IPS-20b (cell line): ENCODE results near the gene CDCA3.

Experiments used
- H3K27ac ChIP-seq: one replicate; pipeline ENCODE4 v1.5.1; 2013; ENCODE audit warnings: low read length
- H3K27me3 ChIP-seq: 2 replicates; pipeline ENCODE4 v1.6.1; 2013; ENCODE audit warnings: mild to moderate bottlenecking, low read length, inconsistent platforms; ENCODE audit not compliant: insufficient read depth
- H3K36me3 ChIP-seq: 2 replicates; pipeline ENCODE4 v1.6.1; 2013; ENCODE audit warnings: low read depth, mild to moderate bottlenecking, inconsistent platforms, low read length, moderate library complexity; ENCODE audit not compliant: insufficient read depth
- H3K4me1 ChIP-seq: 2 replicates; pipeline ENCODE4 v1.6.1; 2013; ENCODE audit warnings: mild to moderate bottlenecking, control low read depth, inconsistent platforms, low read length, moderate library complexity; ENCODE audit not compliant: insufficient read depth
- H3K4me3 ChIP-seq: 2 replicates; pipeline ENCODE4 v1.5.1; 2013; ENCODE audit warnings: mild to moderate bottlenecking, low read length, inconsistent platforms
- H3K9ac ChIP-seq: 2 replicates; pipeline ENCODE4 v1.6.1; 2013; ENCODE audit warnings: low read depth, mild to moderate bottlenecking, inconsistent platforms, low read length, moderate library complexity
- H3K9me3 ChIP-seq: 2 replicates; pipeline ENCODE4 v1.6.1; 2013; ENCODE audit warnings: mild to moderate bottlenecking, low read depth, low read length, inconsistent platforms; ENCODE audit not compliant: insufficient read depth

The CDCA3 gene

DNA sequence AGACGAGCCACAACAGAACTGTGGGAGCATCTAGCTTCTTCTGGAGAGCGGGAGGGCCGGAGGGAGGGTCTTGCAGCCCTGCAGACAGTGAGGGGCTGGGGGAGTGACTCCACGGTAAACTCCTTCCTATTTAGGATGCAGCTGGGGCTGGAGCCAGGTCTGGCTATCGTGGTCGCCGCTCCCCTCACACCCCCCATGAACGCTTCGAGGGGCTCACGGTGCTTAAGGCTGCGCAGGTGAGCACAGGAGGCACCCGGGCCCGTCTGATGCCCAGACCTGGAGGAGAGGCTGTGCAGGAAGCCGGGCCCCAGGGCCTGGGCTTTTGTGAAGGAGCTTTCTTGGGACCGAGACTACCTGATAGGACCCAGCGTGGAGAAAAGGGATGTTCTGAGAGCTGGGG is 14.2 kb downstream of the CDCA3 start:
- Histone ChIP-seq H3K9me3 (no peaks in the 10 kb centered on the region), H3K4me1 (0 out of 2 replicates have a peak, but pooled peaks cover 4% of the 10 kb centered on the region), H3K36me3 (peaks cover 78% of the 10 kb centered on the region), H3K27me3 (no peaks in the 10 kb centered on the region), H3K4me3 (no peak overlapping the region), H3K27ac (no peak overlapping the region), H3K9ac (no peak overlapping the region)

DNA sequence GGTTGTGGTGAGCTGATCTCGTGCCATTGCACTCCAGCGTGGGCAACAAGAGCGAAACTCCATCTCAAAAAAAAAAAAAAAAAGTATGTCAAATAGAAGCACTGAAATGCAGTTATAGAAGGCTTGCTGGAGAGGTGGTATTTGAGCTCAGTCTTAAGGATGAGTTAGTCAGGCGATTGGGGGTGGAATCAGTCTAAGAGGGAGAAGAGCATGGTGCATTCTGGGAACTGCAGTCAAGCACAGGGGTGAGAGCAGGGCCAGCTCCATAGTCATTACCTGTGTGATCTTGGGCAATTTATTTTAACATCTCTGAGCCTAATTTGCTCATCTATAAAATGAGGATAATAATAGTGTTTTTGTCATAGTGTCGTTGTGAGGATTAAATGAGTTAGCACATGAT is 16.2 kb downstream of the CDCA3 start:
- Histone ChIP-seq H3K4me3 (no peak overlapping the region), H3K9me3 (no peaks in the 10 kb centered on the region), H3K9ac (no peak overlapping the region), H3K4me1 (peaks cover 3% of the 10 kb centered on the region; the same call in 1 of the 2 replicates), H3K27ac (no peak overlapping the region), H3K36me3 (peaks cover 88% of the 10 kb centered on the region), H3K27me3 (no peaks in the 10 kb centered on the region)

DNA sequence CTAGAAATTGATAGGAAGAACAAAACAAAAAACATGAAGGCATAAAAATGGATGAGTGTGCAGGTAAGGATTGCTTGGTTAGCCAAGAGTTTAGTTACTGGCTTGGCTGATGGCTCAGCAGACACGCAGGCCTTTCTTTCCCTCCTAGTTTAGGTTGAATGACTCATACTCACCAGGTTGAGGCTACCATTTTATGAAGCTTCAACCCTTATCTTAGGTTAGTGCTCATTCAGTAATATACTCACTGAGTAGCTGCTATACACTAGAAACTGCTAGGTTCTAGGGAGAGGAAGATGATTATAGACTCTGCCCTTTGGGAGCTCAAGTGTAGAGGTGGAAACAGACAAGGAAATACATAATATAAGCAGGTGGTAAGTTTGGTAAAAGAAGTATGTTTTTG is 16.8 kb downstream of the CDCA3 start:
- Histone ChIP-seq H3K36me3 (peaks cover 83% of the 10 kb centered on the region), H3K9me3 (no peaks in the 10 kb centered on the region), H3K9ac (no peak overlapping the region), H3K27me3 (no peaks in the 10 kb centered on the region), H3K4me3 (no peak overlapping the region), H3K27ac (no peak overlapping the region), H3K4me1 (peaks cover 3% of the 10 kb centered on the region; the same call in 1 of the 2 replicates)

DNA sequence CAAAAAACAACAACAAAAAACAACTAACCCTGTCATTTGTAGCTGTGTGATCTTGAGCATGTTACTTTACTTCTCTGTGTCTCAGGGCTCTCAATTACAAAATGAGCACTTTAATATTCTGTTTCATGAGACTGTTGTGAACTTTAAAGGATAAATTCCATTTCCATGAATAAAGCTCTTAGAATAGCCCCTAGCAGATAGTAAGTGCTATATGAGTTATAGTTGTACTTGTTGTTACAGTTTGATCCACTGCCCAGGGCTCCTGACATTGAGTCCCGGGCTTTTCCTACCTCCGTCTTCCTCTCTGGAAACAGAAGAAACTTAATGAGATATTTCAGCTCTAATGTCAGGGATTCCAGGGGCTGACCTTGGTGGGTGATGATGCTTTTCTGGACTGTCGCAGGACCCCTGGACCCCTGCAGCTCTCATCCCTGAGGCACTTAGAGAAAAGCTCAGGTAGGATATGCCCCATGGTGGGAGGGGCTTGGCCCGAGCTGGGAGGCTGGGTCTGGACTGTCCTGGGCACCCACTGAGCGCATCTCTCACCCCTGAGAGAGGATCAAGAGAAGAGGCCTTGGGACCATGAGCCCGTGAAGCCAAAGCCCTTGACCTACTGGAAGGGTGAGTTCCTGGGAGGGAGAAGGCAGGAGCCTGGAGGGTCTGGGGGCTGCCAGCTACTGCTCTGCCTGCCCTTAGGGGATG is 17.7 kb downstream of the CDCA3 start:
- Histone ChIP-seq H3K27me3 (no peaks in the 10 kb centered on the region), H3K4me3 (no peak overlapping the region), H3K27ac (no peak overlapping the region), H3K9ac (no peak overlapping the region), H3K4me1 (peaks cover 3% of the 10 kb centered on the region; the same call in 1 of the 2 replicates), H3K9me3 (no peaks in the 10 kb centered on the region), H3K36me3 (peaks cover 74% of the 10 kb centered on the region)

DNA sequence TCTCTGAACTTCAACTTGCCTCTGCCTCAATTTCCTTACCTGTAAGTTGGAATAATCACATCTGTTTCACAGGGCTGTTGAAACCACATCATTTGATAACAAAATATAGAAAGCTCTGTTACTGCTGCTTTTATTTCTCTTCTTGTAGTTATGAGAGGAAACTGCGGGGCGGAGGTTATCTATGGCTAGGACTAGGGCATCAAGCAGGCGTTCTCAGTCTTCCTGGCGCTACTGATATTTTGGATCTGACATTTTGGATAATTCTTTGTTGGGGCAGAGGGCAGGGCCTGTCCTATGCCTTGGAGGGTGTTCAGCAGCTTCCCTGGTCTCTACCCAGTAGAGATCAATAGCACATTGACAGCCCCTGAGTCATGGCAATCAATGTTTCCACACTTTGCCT is 19.0 kb downstream of the CDCA3 start:
- Histone ChIP-seq H3K4me1 (peaks cover 5% of the 10 kb centered on the region; the same call in 1 of the 2 replicates), H3K36me3 (peaks cover 62% of the 10 kb centered on the region), H3K27ac (no peak overlapping the region), H3K4me3 (no peak overlapping the region), H3K9ac (no peak overlapping the region), H3K27me3 (no peaks in the 10 kb centered on the region), H3K9me3 (no peaks in the 10 kb centered on the region)

DNA sequence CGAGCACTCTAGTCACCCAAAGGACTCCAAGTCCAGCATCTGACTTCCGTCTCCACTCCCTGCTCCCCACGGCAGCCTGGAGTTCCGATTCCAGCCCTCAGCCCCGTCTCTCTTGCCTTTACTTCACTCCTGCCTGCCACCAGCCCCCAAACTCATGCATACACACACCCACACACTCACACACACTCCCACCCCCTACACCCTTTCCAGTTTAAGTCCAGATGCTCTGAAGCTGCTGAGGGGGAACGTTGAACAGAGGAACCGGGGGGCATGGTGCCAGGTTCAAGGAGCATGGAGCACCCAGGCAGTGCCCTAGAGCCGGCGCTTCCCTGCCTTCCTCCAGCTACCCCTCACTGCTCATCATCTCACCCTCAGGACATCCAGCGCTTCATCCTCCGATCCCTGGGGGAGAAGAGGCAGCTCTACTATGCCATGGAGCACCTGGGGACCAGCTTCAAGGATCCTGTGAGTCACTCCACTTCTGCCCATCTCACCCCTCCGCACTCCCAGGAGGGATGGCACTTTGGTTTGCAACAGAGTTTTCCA is 19.6 kb downstream of the CDCA3 start:
- 0 out of 2 replicates have a peak, but pooled peaks cover 1% of the 10 kb centered on the region for H3K27me3 ChIP-seq
- H3K4me3 ChIP-seq: no peak overlapping the region
- H3K36me3 ChIP-seq: peaks cover 56% of the 10 kb centered on the region
- no peak overlapping the region for H3K9ac ChIP-seq
- H3K27ac ChIP-seq: no peak overlapping the region
- H3K4me1 ChIP-seq: peaks cover 7% of the 10 kb centered on the region; the same call in 1 of the 2 replicates
- H3K9me3 ChIP-seq: no peaks in the 10 kb centered on the region

DNA sequence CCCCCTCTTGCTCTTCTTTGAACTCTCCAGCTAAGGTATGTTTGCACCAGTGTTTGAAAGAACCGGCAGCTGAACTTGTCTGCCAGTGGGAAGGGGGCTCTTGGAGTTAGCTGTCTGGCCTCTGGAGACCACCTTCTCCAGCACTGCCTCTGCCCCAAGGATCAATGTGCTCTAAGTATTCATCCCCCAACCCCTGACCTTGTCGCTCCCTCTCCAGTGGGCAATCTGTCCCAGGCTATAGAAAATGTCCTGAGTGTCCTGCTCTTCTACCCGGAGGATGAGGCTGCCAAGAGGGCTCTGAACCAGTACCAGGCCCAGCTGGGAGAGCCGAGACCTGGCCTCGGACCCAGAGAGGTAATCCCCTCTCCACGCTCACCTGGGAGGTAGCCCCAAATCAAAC is 20.1 kb downstream of the CDCA3 start:
- no peak overlapping the region for H3K9ac ChIP-seq
- no peak overlapping the region for H3K4me3 ChIP-seq
- H3K9me3 ChIP-seq: no peaks in the 10 kb centered on the region
- H3K27ac ChIP-seq: no peak overlapping the region
- H3K27me3 ChIP-seq: peaks cover 6% of the 10 kb centered on the region; the same call in 1 of the 2 replicates
- H3K4me1 ChIP-seq: peaks cover 8% of the 10 kb centered on the region; the same call in 1 of the 2 replicates
- peaks cover 51% of the 10 kb centered on the region for H3K36me3 ChIP-seq

DNA sequence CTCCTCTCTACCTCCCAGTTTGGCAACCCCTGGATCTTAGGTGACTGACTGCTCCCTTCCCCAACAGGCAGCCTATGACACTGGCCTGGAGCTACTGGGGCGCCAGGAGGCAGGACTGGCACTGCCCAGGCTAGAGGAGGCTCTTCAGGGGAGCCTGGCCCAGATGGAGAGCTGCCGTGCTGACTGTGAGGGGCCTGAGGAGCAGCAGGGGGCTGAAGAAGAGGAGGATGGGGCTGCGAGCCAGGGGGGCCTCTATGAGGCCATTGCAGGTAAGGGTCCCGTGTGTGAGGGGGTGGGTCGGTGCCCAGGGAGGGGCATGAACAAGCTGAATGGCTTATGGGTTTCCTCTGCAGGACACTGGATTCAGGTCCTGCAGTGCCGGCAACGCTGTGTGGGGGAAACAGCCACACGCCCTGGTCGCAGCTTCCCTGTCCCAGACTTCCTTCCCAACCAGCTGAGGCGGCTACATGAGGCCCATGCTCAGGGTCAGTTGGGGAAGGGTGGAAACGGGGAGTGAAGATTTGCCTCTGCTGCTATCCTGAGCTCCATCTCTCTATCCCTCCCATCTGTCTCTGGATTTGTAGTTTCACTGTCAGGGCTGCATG is 20.7 kb downstream of the CDCA3 start:
- H3K36me3 ChIP-seq: peaks cover 48% of the 10 kb centered on the region
- peaks cover 7% of the 10 kb centered on the region for H3K27me3 ChIP-seq
- H3K9ac ChIP-seq: peak overlapping the region; percentile 94; the same call in 1 of the 2 replicates
- no peaks in the 10 kb centered on the region for H3K9me3 ChIP-seq
- peak overlapping the region; percentile 95; the same call in 1 of the 2 replicates for H3K4me3 ChIP-seq
- peaks cover 10% of the 10 kb centered on the region; the same call in 1 of the 2 replicates for H3K4me1 ChIP-seq
- H3K27ac ChIP-seq: no peak overlapping the region

DNA sequence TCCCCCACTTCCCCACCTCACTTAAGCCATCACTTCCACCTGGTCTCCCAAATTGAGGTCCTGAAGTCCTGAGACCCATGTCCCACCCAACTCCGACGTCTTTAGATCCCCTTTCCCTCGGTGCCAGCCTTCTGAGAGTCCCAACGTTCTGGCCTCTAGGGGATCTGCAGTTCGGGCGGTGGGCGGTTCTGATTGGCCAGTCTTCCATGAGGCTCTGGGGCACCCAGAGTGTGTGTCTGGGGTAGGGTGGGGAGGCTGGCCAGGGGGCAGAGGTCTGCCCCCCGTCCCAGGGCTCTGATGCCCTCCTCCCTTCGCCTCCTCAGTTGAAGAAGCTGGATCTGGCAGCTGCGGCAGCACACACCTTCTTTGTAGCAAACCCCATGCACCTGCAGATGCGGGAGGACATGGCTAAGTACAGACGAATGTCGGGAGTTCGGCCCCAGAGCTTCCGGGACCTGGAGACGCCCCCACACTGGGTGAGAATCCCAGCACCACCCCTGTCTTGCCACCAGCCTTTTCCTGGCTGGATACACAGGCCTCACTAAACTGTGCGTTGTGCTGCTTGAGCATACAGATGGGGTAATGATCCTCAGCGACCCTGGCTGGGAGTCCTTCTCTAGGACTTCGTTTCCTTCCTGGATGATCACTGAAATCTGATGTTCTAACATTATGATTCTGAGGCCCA is 21.4 kb downstream of the CDCA3 start:
- Histone ChIP-seq H3K4me3 (peak overlapping the region; percentile 95), H3K36me3 (peaks cover 42% of the 10 kb centered on the region), H3K9me3 (no peaks in the 10 kb centered on the region), H3K27ac (no peak overlapping the region), H3K9ac (peak overlapping the region; percentile 94), H3K27me3 (peaks cover 14% of the 10 kb centered on the region), H3K4me1 (peaks cover 10% of the 10 kb centered on the region; the same call in 1 of the 2 replicates)

DNA sequence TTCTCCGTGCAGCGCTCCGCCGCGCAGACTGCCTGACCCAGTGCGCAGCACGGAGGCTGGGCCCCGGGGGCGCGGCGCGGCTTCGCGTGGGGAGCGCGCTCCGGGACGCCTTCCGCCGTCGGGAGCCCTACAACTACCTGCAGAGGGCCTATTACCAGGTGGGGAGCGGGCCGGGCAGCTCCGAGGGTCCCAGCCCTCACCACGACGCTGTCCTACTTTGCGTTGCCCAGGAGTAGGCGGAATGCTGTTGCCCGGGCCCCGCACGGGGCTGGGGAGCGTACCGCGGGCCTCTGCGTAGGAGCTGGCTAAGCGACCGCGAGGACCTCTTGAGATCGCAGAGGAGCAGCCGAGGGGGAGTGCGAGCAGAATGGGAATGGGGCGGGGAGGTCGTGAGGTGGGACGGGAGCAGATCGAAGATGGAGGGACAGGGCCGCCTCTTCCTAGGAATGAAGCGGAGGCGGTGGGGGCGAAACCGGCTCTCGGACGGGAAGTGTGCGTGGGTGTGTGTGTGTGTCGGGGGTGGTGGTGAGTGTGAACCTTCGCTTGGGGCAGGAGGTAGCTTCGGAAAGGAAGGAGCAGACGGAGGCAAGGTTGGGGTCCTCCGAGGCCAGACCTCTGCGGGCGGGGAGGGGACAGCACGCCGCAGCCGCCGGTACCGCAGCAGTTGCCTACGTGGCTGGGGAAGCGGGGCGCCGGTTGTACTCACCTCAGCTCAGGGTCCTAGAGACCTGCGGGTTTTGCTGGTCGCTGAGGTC is 22.1 kb downstream of the CDCA3 start:
- peaks cover 21% of the 10 kb centered on the region for H3K27me3 ChIP-seq
- H3K27ac ChIP-seq: peak overlapping the region; percentile 78
- peaks cover 36% of the 10 kb centered on the region for H3K36me3 ChIP-seq

More for the DNA sequence above, 22.1 kb downstream of the CDCA3 start:
- Histone ChIP-seq H3K9me3 (no peaks in the 10 kb centered on the region), H3K4me1 (peaks cover 10% of the 10 kb centered on the region; the same call in 1 of the 2 replicates), H3K4me3 (peak overlapping the region; percentile 95), H3K9ac (peak overlapping the region; percentile 94)
